Kidney tubule cell (primary cell): Measurements from ENCODE around the gene LPAR2.

ENCODE experiments used
- DNase-seq: peaks from one replicate; pipeline ENCODE4 v3.0.0-alpha.2; 2018; ENCODE audit warnings: low spot score

Gene LPAR2

DNA sequence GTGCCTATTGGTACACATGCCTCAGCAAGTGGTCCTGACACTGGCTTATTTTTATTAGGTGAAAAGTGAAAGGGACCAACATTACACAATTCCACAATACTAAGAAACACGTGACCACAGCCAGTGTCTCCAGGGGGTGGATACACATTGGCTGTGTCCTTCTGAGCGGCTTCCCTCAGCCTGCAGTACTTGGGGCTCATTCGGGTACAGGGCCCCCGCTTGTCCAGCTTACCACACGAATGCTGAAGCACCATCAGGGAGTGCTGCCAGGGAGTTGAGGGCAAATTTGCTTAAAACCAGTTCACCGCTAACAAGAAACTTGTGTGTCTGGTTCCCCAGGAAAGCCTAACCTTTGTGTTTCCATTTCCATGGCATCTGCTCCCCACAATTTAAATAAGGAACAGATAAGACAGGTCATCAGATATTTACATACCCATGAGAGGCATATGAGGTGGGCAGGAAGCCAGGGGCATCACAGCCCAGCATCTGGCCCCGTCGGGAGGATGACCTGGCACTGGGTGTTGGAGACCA is 32.8 kb downstream of the LPAR2 start:
- no peak for DNase-seq

DNA sequence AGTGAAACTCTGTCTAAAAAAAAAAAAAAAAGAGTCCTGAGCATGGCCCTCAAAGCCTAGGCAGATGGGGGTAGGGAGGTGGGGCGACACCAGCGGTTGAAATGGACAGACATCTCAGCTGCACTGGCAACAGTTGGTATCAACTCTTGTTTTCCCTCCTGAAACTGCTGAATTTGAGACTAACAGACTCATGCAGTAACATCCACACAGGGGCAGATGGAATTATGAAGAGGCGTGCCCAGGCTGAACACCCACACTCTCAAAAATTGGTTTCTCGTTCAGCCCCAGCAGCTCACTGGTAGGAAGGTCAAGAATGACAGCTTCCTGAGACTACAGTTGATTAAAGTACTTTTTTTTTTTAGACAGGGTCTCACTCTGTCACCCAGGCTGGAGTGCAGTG is 33.6 kb downstream of the LPAR2 start:
- DNase-seq, result no peak

DNA sequence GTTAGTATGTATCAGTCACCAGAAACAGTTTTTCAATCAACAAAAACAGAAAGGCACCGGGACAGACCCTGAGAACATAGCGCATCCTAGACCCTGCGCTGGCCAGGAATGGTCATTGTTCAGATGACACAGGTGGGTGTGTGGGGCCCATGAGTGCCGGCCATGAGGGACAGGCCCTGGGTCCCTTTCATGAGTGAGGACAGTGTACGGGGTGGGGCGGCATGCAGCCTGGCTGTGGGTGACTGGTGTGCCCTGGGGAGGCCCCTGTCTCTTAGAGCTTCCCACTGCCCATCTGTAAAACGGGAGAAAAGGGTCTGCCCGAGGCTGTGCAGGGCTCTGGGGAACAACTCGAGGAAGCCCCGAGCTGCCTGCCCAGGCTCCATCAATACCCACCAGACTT is 35.3 kb downstream of the LPAR2 start:
- DNase-seq, result no peak

DNA sequence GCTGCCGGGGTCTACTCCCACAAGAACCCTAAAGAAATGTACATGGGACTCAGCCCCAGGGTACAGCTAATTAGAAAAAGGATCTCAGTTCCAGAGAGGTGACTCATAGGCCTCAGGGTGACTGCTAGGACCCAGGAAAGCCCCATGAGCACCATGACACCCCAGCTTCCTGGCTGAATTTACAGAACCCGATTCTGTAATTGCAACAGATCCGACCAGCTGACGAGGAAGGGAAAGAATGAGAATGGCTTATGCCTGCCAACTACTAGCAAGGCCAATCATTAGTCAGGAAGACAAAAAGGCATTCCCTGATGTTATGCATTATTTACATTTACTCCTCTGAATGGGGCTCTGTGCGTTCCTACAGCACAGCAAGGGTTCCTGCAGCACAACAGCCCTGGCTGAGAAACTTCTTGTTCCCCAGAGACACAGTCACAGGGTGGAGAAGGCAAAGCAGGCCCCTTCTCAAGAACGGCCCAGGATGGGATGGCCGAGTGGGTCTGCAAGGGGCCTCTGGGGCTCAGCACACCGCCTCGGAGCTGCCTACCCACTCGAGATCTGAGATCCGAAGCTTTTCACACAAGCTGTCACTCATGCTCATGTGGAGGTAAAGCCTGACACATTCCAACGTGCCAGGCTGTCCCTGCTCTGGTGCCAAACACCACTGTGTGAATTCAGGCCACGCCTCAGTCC is 36.7 kb downstream of the LPAR2 start:
- DNase-seq, result peak; percentile 91

DNA sequence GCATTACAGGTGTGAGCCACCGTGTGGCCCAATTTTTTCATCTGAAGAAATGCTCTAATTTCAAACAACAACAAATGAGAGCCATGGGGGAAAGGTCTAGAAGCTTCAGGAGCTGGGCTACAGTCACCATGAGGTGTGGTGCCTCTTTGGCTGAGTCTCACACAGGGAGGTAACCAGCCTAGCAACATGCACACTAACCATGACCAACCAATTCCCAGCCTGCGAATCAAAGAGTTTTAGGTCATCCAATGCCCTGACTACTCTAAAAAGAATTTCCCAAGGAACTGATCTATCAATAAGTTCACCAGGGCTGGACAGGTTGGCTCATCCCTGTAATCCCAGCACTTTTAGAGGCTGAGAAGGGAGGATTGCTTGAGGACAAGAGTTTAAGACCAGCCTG is 39.5 kb downstream of the LPAR2 start:
- peak; percentile 81 for DNase-seq

DNA sequence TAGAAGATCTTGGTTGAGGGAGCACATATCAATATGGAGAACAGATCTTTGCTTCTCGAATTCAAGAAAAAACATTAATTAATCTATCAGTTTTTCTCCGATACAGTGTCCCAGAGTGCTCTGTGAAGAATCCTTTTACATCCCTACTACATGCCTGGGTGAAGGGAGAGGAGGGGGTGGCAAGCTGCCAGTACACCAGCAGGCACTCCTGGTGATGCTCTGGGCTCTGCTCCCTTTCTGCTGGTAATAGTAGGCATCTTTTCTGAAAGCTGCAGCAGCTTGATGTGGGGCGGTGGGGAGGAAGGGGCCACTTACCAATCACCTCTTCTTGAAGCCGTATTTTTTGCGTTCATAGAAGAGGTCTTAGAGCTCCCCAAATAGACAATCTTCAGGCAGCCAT is 40.2 kb downstream of the LPAR2 start:
- no peak for DNase-seq

DNA sequence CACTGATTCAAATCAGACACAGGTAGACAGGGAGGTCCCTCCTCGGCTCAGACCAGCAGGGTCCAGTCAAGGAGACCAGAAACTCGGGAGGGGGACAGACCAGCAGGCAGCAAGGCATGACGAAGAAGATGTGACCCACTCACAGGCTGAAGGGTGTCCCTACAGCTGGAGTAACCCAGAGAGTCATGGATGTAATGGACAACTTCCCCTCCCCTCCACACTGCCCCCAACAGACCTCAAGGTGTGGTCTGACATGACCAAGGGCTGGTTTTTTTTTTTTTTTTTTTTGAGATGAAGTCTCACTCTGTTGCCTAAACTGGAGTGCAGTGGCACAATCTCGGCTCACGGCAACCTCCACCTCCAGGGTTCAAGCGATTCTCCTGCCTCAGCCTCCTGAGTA is 43.7 kb downstream of the LPAR2 start:
- no peak for DNase-seq

DNA sequence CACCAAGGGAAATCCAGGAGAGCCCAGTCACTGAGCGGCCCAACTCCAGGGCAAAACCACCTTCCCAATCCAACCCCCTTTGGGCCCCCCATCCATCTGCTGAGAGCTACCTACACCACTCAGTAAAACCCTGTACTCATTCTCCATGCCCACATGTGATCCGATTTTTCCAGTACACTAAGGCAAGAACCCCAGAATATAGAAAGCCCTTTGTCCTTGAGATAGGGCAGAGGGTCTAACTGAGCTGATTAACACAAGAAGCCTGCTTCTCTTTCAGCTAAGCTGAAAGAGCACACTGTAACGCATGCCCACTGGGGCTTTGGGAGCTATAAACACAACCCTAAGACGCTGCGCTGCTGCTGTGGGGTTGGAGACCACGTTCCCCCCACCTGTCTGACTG is 45.5 kb downstream of the LPAR2 start:
- DNase-seq, result no peak

DNA sequence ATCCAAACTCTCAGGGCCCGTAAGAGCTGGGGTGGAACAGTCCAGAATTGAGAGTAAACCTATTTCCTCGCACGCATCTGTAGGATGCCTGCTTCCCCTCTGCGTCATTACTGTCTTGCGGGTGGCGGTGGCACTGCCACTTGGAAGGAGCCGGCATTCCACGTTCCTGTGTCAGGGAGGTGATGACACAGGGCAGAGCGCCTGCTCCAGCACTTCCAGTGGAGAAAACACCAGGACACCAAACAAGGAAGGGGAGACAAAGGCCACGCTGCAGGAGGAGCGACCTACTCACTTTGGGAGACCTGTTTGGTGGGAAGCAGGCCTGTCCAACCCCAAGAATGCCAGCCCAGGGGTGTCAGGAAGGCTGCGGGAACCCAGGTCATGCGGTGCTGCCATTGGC is 46.6 kb downstream of the LPAR2 start:
- DNase-seq, result no peak

DNA sequence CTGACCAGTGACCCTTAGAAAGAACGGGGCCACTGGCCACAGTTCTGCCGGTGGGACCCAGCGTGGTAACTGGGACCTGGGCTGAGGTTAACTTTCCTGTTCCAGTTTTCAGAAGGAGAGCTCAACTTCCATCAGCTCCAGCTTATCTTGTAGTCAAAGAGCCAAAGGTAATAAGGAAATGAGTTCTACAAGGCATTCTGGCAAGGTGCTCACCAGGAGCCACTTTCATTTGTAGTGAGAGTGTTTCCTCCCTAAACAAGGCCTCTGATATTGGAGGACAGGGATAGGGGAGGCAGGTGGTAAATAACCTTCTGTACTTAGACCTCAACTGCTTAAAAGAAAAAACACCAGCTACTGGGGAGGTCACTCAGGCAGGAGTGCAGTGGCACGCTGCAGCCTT is 47.6 kb downstream of the LPAR2 start:
- DNase-seq, result no peak

DNA sequence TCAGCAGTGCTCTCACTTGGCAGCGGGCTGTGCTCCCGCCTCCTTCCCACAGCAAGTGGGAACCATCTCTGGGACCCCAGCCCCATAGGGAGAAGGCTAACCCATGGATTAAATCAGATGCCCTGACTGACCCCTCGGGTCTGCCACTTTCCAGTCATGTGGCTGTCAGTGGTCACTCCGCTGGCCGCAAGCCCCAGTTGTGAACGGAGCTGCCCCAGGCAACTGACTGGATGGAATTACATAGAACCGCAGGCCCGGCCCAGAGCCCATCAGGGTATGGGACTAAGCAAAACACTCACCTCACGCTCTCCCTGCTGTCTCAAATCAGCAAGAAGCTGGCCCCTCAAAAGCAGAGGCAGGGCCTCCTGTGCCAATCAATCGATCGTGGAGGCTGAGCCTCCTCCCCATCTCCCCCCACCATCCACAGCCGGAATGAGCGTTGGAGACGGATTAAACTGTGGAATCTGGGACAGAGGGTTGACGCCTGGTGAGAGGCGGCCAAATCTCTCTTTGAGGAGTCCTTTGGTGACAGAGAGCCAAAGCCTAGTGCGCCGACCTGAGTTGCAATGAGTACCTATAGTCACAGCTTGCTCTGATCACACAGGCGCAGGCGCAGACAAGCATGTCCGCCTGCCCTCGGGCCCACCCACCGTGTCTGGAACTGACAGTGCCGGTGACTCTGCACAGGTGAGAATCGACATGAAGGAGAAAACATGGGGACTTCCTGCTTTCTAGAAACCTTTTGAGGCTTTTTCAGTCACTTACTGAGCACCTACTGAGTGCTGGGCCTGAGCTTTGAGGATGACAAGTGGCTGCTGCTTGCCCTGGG is 48.3 kb downstream of the LPAR2 start:
- DNase-seq, result no peak

DNA sequence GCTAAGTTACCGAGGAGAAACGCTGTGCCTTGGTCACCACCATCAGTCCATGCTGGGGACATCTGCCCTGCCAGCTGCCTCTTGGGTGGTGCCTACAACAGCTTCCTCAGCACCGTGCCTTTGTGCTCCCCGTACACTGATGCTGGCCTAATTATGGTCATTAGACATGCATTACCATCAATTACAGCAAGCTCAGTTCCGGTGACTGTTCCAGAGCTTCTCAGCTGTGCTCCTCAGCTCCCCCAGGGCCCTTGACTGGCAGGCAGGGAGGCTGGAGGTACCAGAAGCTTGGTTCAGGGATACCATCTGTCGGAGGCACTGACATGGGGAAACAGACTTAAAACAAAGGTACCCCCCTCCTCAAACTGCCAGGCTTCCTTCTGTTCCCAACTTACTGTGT is 49.8 kb downstream of the LPAR2 start:
- DNase-seq, result no peak

DNA sequence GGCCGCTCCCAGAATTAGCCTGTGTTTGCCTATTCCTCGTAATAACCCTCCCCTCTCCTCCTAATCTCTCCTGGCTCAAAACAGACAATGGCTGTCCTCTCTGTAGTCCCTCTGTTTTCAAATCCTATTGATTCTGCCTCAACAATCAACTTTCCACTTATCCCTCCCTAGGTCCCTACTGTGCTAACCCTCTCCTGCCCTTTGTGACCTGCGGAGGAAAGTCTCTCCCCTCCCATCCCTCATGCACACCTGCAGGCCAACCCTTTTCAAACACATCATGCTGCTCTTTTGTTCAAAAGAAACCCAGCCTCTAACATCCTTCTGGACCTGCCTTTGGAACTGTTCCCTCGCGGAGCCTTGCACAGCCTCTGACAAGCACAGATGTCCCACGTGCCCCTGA is 52.6 kb downstream of the LPAR2 start:
- no peak for DNase-seq
